Epithelial cell of esophagus (primary cell): ENCODE results near the gene SMS.

Source experiments
- DNase-seq: peaks from one replicate; pipeline ENCODE4 v3.0.0; 2010; ENCODE audit warnings: low read depth
- H3K4me3 ChIP-seq: 2 replicates; pipeline ENCODE4 v1.5.1; 2011; ENCODE audit warnings: mild to moderate bottlenecking, low read length, control low read depth
- CTCF ChIP-seq: IDR thresholded peaks from 2 replicates; pipeline ENCODE4 v1.5.1; 2011; ENCODE audit warnings: low read depth, mild to moderate bottlenecking, low read length, control low read depth, inconsistent platforms; ENCODE audit not compliant: insufficient read depth; ENCODE audit errors: missing control alignments

The SMS gene

DNA sequence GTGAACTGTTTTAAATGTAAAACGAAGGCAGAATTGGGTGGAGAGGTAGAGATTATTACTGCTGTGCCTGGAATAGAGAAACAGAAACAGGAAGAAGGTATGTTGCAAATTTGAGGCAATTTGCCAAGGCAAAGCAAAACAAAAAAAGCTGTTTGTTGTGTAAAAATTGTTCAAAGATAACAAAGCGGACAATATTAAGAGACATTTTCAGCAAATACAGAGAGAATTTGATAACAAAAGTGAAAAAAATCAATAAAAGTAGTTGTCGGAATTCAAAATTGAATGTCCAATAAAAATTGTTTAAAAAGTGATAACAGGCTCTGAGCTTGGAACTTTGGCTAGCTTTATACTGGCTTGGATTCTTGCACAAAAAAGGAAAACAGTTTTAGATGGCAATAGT, 14.4 kb upstream of the SMS start:
- no peak overlapping the region for H3K4me3 ChIP-seq
- no peak for TF ChIP-seq CTCF
- DNase-seq, result no peak

- TF ChIP-seq CTCF, result no peak
- DNase-seq, result peak; percentile 90
- H3K4me3 ChIP-seq, result no peak overlapping the region
Observed at GRCh38 chrX:21926527-21927278, 13.8 kb upstream of the SMS start.

- TF ChIP-seq CTCF, result no peak
- H3K4me3 ChIP-seq, result no peak overlapping the region
- DNase-seq, result no peak
Observed at GRCh38 chrX:21929209-21929608, 11.3 kb upstream of the SMS start.

- DNase-seq, result no peak
- no peak overlapping the region for H3K4me3 ChIP-seq
- TF ChIP-seq CTCF, result no peak
Observed at GRCh38 chrX:21930986-21931385, 9.5 kb upstream of the SMS start.

GRCh38 chrX:21932292-21933002, 8.1 kb upstream of the SMS start:
- H3K4me3 ChIP-seq, result no peak overlapping the region
- DNase-seq, result peak; percentile 87
- no peak for TF ChIP-seq CTCF

GRCh38 chrX:21933077-21933476, 7.4 kb upstream of the SMS start:
- TF ChIP-seq CTCF, result no peak
- no peak overlapping the region for H3K4me3 ChIP-seq
- no peak for DNase-seq
